ENCODE measurements around the gene HARS1.
"Not testable (repeated sequence)": the region's sequence is repeated elsewhere in the genome, so short reads cannot be mapped to it uniquely, and the experiment has no call there.

Gene HARS1

GRCh38 chr5:140664030-140664358 is 27.2 kb downstream of the HARS1 start:
- DNase-seq (ENCODE audit: insufficient read length, low spot score) (no peak), FAIRE-seq (no peak)
- TF ChIP-seq POLR2A (IDR thresholded peaks at IDR 0.05; ENCODE audit: low read depth, low read length) (no peak), PAX5 (IDR thresholded peaks at IDR 0.05; ENCODE audit: insufficient read depth, low read length, severe bottlenecking) (no peak), SPI1 (IDR thresholded peaks at IDR 0.05; ENCODE audit: low read depth, low read length) (no peak), POLR2AphosphoS5 (IDR thresholded peaks at IDR 0.05; ENCODE audit: low read depth, low read length) (no peak), POU2F2 (IDR thresholded peaks at IDR 0.05; ENCODE audit: low read depth, low read length) (no peak), TAF1 (IDR thresholded peaks at IDR 0.05; ENCODE audit: low read depth, low read length) (no peak)

- FAIRE-seq; DNase-seq (ENCODE audit: insufficient read length, low spot score): not testable (repeated sequence)
Measured at GRCh38 chr5:140660371-140660770, 30.8 kb downstream of the HARS1 start.

GRCh38 chr5:140658870-140659269 is 32.3 kb downstream of the HARS1 start:
- no peak for TF ChIP-seq TAF1 (IDR thresholded peaks at IDR 0.05; ENCODE audit: low read depth, low read length)
- no peak for TF ChIP-seq POLR2A (IDR thresholded peaks at IDR 0.05; ENCODE audit: low read depth, low read length)
- no peak for TF ChIP-seq PAX5 (IDR thresholded peaks at IDR 0.05; ENCODE audit: insufficient read depth, low read length, severe bottlenecking)
- TF ChIP-seq POU2F2 (IDR thresholded peaks at IDR 0.05; ENCODE audit: low read depth, low read length), result no peak
- no peak for TF ChIP-seq POLR2AphosphoS5 (IDR thresholded peaks at IDR 0.05; ENCODE audit: low read depth, low read length)
- TF ChIP-seq SPI1 (IDR thresholded peaks at IDR 0.05; ENCODE audit: low read depth, low read length), result no peak
- FAIRE-seq, result no peak
- DNase-seq (ENCODE audit: insufficient read length, low spot score), result no peak

- TF ChIP-seq TAF1 (IDR thresholded peaks at IDR 0.05; ENCODE audit: low read depth, low read length), result no peak
- FAIRE-seq, result no peak
- no peak for DNase-seq (ENCODE audit: insufficient read length, low spot score)
Measured at GRCh38 chr5:140647042-140647419, 44.1 kb downstream of the HARS1 start.

GRCh38 chr5:140642718-140643117 is 48.5 kb downstream of the HARS1 start:
- TF ChIP-seq POLR2A (IDR thresholded peaks at IDR 0.05; ENCODE audit: low read depth, low read length), result no peak
- no peak for TF ChIP-seq PAX5 (IDR thresholded peaks at IDR 0.05; ENCODE audit: insufficient read depth, low read length, severe bottlenecking)
- no peak for TF ChIP-seq POU2F2 (IDR thresholded peaks at IDR 0.05; ENCODE audit: low read depth, low read length)
- TF ChIP-seq SPI1 (IDR thresholded peaks at IDR 0.05; ENCODE audit: low read depth, low read length), result no peak
- no peak for TF ChIP-seq TAF1 (IDR thresholded peaks at IDR 0.05; ENCODE audit: low read depth, low read length)
- TF ChIP-seq POLR2AphosphoS5 (IDR thresholded peaks at IDR 0.05; ENCODE audit: low read depth, low read length), result no peak
- FAIRE-seq (no peak), DNase-seq (ENCODE audit: insufficient read length, low spot score) (no peak)

- DNase-seq (ENCODE audit: insufficient read length, low spot score) (no peak), FAIRE-seq (no peak)
- TF ChIP-seq POU2F2 (IDR thresholded peaks at IDR 0.05; ENCODE audit: low read depth, low read length), result no peak
- TF ChIP-seq POLR2AphosphoS5 (IDR thresholded peaks at IDR 0.05; ENCODE audit: low read depth, low read length), result no peak
- TF ChIP-seq TAF1 (IDR thresholded peaks at IDR 0.05; ENCODE audit: low read depth, low read length), result no peak
- TF ChIP-seq PAX5 (IDR thresholded peaks at IDR 0.05; ENCODE audit: insufficient read depth, low read length, severe bottlenecking), result no peak
- no peak for TF ChIP-seq POLR2A (IDR thresholded peaks at IDR 0.05; ENCODE audit: low read depth, low read length)
- no peak for TF ChIP-seq SPI1 (IDR thresholded peaks at IDR 0.05; ENCODE audit: low read depth, low read length)
Measured at GRCh38 chr5:140641716-140642115, 49.5 kb downstream of the HARS1 start.

GRCh38 chr5:140639148-140639981 is 51.8 kb downstream of the HARS1 start, which contains the start of gene TMCO6:
TMCO6 (plus strand) TSS chr5:140639451; CDS start chr5:140639528, 77 bp downstream.
- FAIRE-seq (peak; percentile 97), DNase-seq (ENCODE audit: insufficient read length, low spot score) (peak; percentile 98)
- no peak for TF ChIP-seq SPI1 (IDR thresholded peaks at IDR 0.05; ENCODE audit: low read depth, low read length)
- no peak for TF ChIP-seq PAX5 (IDR thresholded peaks at IDR 0.05; ENCODE audit: insufficient read depth, low read length, severe bottlenecking)
- TF ChIP-seq POLR2A (IDR thresholded peaks at IDR 0.05; ENCODE audit: low read depth, low read length), result peak; percentile 67
- TF ChIP-seq POU2F2 (IDR thresholded peaks at IDR 0.05; ENCODE audit: low read depth, low read length), result no peak
- no peak for TF ChIP-seq TAF1 (IDR thresholded peaks at IDR 0.05; ENCODE audit: low read depth, low read length)
- peak; percentile 66 for TF ChIP-seq POLR2AphosphoS5 (IDR thresholded peaks at IDR 0.05; ENCODE audit: low read depth, low read length)

GRCh38 chr5:140638898-140639147 is 52.3 kb downstream of the HARS1 start:
- DNase-seq (ENCODE audit: insufficient read length, low spot score), result not testable (repeated sequence)

GRCh38 chr5:140637371-140638100 is 53.6 kb downstream of the HARS1 start:
- TF ChIP-seq POLR2A (IDR thresholded peaks at IDR 0.05; ENCODE audit: low read depth, low read length) (no peak), SPI1 (IDR thresholded peaks at IDR 0.05; ENCODE audit: low read depth, low read length) (no peak), POU2F2 (IDR thresholded peaks at IDR 0.05; ENCODE audit: low read depth, low read length) (no peak), PAX5 (IDR thresholded peaks at IDR 0.05; ENCODE audit: insufficient read depth, low read length, severe bottlenecking) (no peak), POLR2AphosphoS5 (IDR thresholded peaks at IDR 0.05; ENCODE audit: low read depth, low read length) (no peak), TAF1 (IDR thresholded peaks at IDR 0.05; ENCODE audit: low read depth, low read length) (no peak)
- DNase-seq (ENCODE audit: insufficient read length, low spot score) (no peak), FAIRE-seq (no peak)

More at GRCh38 chr5:140638898-140639147, 52.3 kb downstream of the HARS1 start:
- not testable (repeated sequence) for FAIRE-seq

Data from GM12891 (cell line).